H1 (cell line): Measurements from ENCODE around the gene MED12L.

Experiments
- CEBPB ChIP-seq: IDR thresholded peaks from 2 replicates; pipeline ENCODE4 v1.6.1; 2012; ENCODE audit warnings: low read depth, low read length
- CTCF ChIP-seq, 3 experiments: IDR thresholded peaks; 1 replicate in 2 of 3; 2 replicates in 1 of 3; pipeline versions ENCODE4 v1.5.1 to v1.6.1; 2011; ENCODE audit warnings: low read length in 3 of 3, mild to moderate bottlenecking in 3 of 3, inconsistent platforms in 2 of 3, low read depth in 1 of 3, moderate library complexity in 1 of 3; ENCODE audit not compliant: insufficient read depth in 1 of 3; ENCODE audit errors: control extremely low read depth in 1 of 3
- EP300 ChIP-seq, 2 experiments: IDR thresholded peaks; 1 replicate in 1 of 2; 2 replicates in 1 of 2; pipeline ENCODE4 v1.6.1; 2011 to 2012; ENCODE audit warnings: low read depth in 2 of 2, low read length in 2 of 2, mild to moderate bottlenecking in 2 of 2, borderline replicate concordance in 1 of 2, inconsistent platforms in 1 of 2, moderate library complexity in 1 of 2
- EZH2 ChIP-seq: fragments of 200-600 bp; sonication (generic); IDR thresholded peaks from 2 replicates; pipeline ENCODE4 v1.7.1; 2012; ENCODE audit warnings: low read depth, mild to moderate bottlenecking, moderate library complexity, low read length, inconsistent platforms; ENCODE audit not compliant: severe bottlenecking
- GABPA ChIP-seq: IDR thresholded peaks from 2 replicates; pipeline ENCODE4 v1.6.1; 2011; ENCODE audit warnings: mild to moderate bottlenecking, low read length, moderate library complexity, borderline replicate concordance; ENCODE audit not compliant: insufficient read depth
- GTF2F1 ChIP-seq: IDR thresholded peaks from 2 replicates; pipeline ENCODE4 v1.6.1; 2012; ENCODE audit warnings: low read depth, low read length, improper control_type of control experiment, borderline replicate concordance
- POLR2A ChIP-seq, 2 experiments: IDR thresholded peaks; 1 replicate in 1 of 2; 2 replicates in 1 of 2; pipeline ENCODE4 v1.6.1; 2011; ENCODE audit warnings: low read depth in 2 of 2, low read length in 2 of 2, mild to moderate bottlenecking in 2 of 2; ENCODE audit errors: control extremely low read depth in 1 of 2
- ZNF274 ChIP-seq: IDR thresholded peaks from 2 replicates; pipeline ENCODE4 v1.7.0; 2012; ENCODE audit warnings: low read length, borderline replicate concordance; ENCODE audit errors: extremely low read depth
- TF ChIP-seq, protein P1 (sequence below): IDR thresholded peaks from 2 replicates; pipeline ENCODE4 v1.6.1; 2012; ENCODE audit warnings: inconsistent platforms

- TF ChIP-seq GABPA (no peak), EZH2 (no peak), GTF2F1 (no peak), CTCF (IDR thresholded peaks at IDR 0.05; ENCODE audit: control extremely low read depth in 1 of 3, insufficient read depth in 1 of 3, low read depth in 1 of 3, low read length in 3 of 3) (no peak), POLR2A (IDR thresholded peaks at IDR 0.05; ENCODE audit: control extremely low read depth in 1 of 2, low read depth in 2 of 2, low read length in 2 of 2) (no peak), CEBPB (no peak), ZNF274 (no peak), EP300 (IDR thresholded peaks at IDR 0.05; ENCODE audit: borderline replicate concordance in 1 of 2, low read depth in 2 of 2, low read length in 2 of 2) (no peak)
- TF ChIP-seq, protein P1, sequence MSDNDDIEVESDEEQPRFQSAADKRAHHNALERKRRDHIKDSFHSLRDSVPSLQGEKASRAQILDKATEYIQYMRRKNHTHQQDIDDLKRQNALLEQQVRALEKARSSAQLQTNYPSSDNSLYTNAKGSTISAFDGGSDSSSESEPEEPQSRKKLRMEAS: no peak
Measured at GRCh38 chr3:151437906-151438305, 352.4 kb downstream of the MED12L start.
